ENCODE results near the gene FOXO3B. TPM values are rescaled to one million over a fixed set of nuclear protein-coding genes. Genes with fewer than 3 reads are reported as not detected.
"Not testable (repeated sequence)": the region's sequence is repeated elsewhere in the genome, so short reads cannot be mapped to it uniquely, and the experiment has no call there.

FOXO3B gene
- total RNA-seq, 4 donors from 2014 or later: 4.6 to 13.4 (median 7.4) TPM

GRCh38 chr17:18682668-18683067 is 554 bp upstream of the FOXO3B start:
- H3K9me3 ChIP-seq; H3K36me3 ChIP-seq; H3K27ac ChIP-seq; H3K4me1 ChIP-seq; DNase-seq (ENCODE audit: low spot score in 2 of 2); H3K27me3 ChIP-seq: not testable (repeated sequence)
- WGBS: 8% methylated on average over 3 of the region's 3 CpGs
- peak overlapping the region; percentile 50 for H3K4me3 ChIP-seq

GRCh38 chr17:18677381-18677780 is 4.7 kb downstream of the FOXO3B start:
- not testable (repeated sequence) for H3K27ac ChIP-seq; H3K36me3 ChIP-seq; DNase-seq (ENCODE audit: low spot score in 2 of 2); H3K27me3 ChIP-seq; H3K9me3 ChIP-seq; H3K4me1 ChIP-seq; H3K4me3 ChIP-seq
- 96% methylated on average over 5 of the region's 29 CpGs for WGBS

- H3K4me3 ChIP-seq; H3K27ac ChIP-seq; DNase-seq (ENCODE audit: low spot score in 2 of 2); H3K9me3 ChIP-seq; H3K27me3 ChIP-seq; H3K4me1 ChIP-seq: not testable (repeated sequence)
- 99% methylated on average over 3 of the region's 3 CpGs for whole genome bisulfite sequencing
- H3K36me3 ChIP-seq: peaks cover 14% of the 10 kb centered on the region
These were observed 5.2 kb downstream of the FOXO3B start for GRCh38 chr17:18676928-18677327.

GRCh38 chr17:18672395-18673227 is 9.5 kb downstream of the FOXO3B start:
- WGBS: 94% methylated on average over 36 of the region's 102 CpGs
- H3K4me3 ChIP-seq, H3K27me3 ChIP-seq: not testable (repeated sequence)

GRCh38 chr17:18668625-18669024 is 13.5 kb downstream of the FOXO3B start:
- not testable (repeated sequence) for H3K27ac ChIP-seq; H3K9me3 ChIP-seq; H3K27me3 ChIP-seq; H3K4me1 ChIP-seq; H3K4me3 ChIP-seq; DNase-seq (ENCODE audit: low spot score in 2 of 2)
- WGBS: 94% methylated on average over 1 of the region's 1 CpG
- peaks cover 28% of the 10 kb centered on the region for H3K36me3 ChIP-seq

More at GRCh38 chr17:18672395-18673227, 9.5 kb downstream of the FOXO3B start:
- DNase-seq (ENCODE audit: low spot score in 2 of 2); H3K27ac ChIP-seq; H3K9me3 ChIP-seq; H3K4me1 ChIP-seq: not testable (repeated sequence)
- H3K36me3 ChIP-seq: peaks cover 34% of the 10 kb centered on the region

- WGBS: 97% methylated on average over 3 of the region's 3 CpGs
- not testable (repeated sequence) for H3K9me3 ChIP-seq; H3K4me3 ChIP-seq; H3K4me1 ChIP-seq; H3K27me3 ChIP-seq; H3K27ac ChIP-seq; DNase-seq (ENCODE audit: low spot score in 2 of 2)
- H3K36me3 ChIP-seq: peaks cover 26% of the 10 kb centered on the region
These were observed 14.6 kb downstream of the FOXO3B start for GRCh38 chr17:18667535-18667934.

- not testable (repeated sequence) for H3K4me1 ChIP-seq; H3K27ac ChIP-seq; H3K4me3 ChIP-seq; H3K9me3 ChIP-seq; H3K27me3 ChIP-seq; DNase-seq (ENCODE audit: low spot score in 2 of 2)
- H3K36me3 ChIP-seq: peaks cover 15% of the 10 kb centered on the region
- 90% methylated on average over 2 of the region's 2 CpGs for WGBS
These were observed 15.8 kb downstream of the FOXO3B start for GRCh38 chr17:18666326-18666725.

- not testable (repeated sequence) for H3K27me3 ChIP-seq; H3K27ac ChIP-seq; H3K9me3 ChIP-seq; H3K4me1 ChIP-seq; H3K36me3 ChIP-seq; H3K4me3 ChIP-seq; DNase-seq (ENCODE audit: low spot score in 2 of 2)
- WGBS: 93% methylated on average over 5 of the region's 5 CpGs
These were observed 20.0 kb downstream of the FOXO3B start for GRCh38 chr17:18661924-18662624.

GRCh38 chr17:18650094-18650493 is 32.0 kb downstream of the FOXO3B start:
- not testable (repeated sequence) for DNase-seq (ENCODE audit: low spot score in 2 of 2); H3K4me1 ChIP-seq

GRCh38 chr17:18644291-18644690 is 37.8 kb downstream of the FOXO3B start, which contains the start of gene TBC1D28:
TSS of gene TBC1D28 (minus strand) at chr17:18644391. CDS start at chr17:18641352, 3,039 bp downstream.
- H3K9me3 ChIP-seq; DNase-seq (ENCODE audit: low spot score in 2 of 2); H3K27me3 ChIP-seq; H3K27ac ChIP-seq; H3K4me1 ChIP-seq; H3K36me3 ChIP-seq; H3K4me3 ChIP-seq: not testable (repeated sequence)
- WGBS: no CpG with 5 or more reads among the region's 9 CpGs

More at GRCh38 chr17:18650094-18650493, 32.0 kb downstream of the FOXO3B start:
- H3K4me3 ChIP-seq, H3K36me3 ChIP-seq, H3K27ac ChIP-seq, H3K9me3 ChIP-seq, H3K27me3 ChIP-seq: not testable (repeated sequence)
- 51% methylated on average over 22 of the region's 23 CpGs for WGBS

GRCh38 chr17:18643124-18643523 is 39.0 kb downstream of the FOXO3B start:
- H3K27me3 ChIP-seq; H3K4me3 ChIP-seq; H3K36me3 ChIP-seq; H3K27ac ChIP-seq; H3K9me3 ChIP-seq; DNase-seq (ENCODE audit: low spot score in 2 of 2); H3K4me1 ChIP-seq: not testable (repeated sequence)
- WGBS: 60% methylated on average over 1 of the region's 6 CpGs

GRCh38 chr17:18638357-18638756 is 43.8 kb downstream of the FOXO3B start:
- WGBS: 94% methylated on average over 4 of the region's 13 CpGs
- H3K36me3 ChIP-seq; H3K9me3 ChIP-seq; H3K27ac ChIP-seq; H3K4me3 ChIP-seq; H3K4me1 ChIP-seq; DNase-seq (ENCODE audit: low spot score in 2 of 2): not testable (repeated sequence)
- H3K27me3 ChIP-seq: peaks cover 19% of the 10 kb centered on the region

- WGBS: 74% methylated on average over 4 of the region's 7 CpGs
- H3K4me1 ChIP-seq; H3K9me3 ChIP-seq; H3K27ac ChIP-seq; H3K36me3 ChIP-seq; DNase-seq (ENCODE audit: low spot score in 2 of 2); H3K4me3 ChIP-seq: not testable (repeated sequence)
- H3K27me3 ChIP-seq: peaks cover 34% of the 10 kb centered on the region
These were observed 45.9 kb downstream of the FOXO3B start for GRCh38 chr17:18636237-18636636.

GRCh38 chr17:18635773-18636172 is 46.3 kb downstream of the FOXO3B start:
- not testable (repeated sequence) for H3K9me3 ChIP-seq; DNase-seq (ENCODE audit: low spot score in 2 of 2); H3K4me3 ChIP-seq; H3K4me1 ChIP-seq; H3K36me3 ChIP-seq; H3K27ac ChIP-seq
- WGBS: 68% methylated on average over 3 of the region's 7 CpGs
- peaks cover 35% of the 10 kb centered on the region for H3K27me3 ChIP-seq
